IMR-90 (cell line): ENCODE measurements around the gene ARPC5. TPM values are rescaled to one million over a fixed set of nuclear protein-coding genes. Genes with fewer than 3 reads are reported as not detected.

ENCODE experiments used
- ATAC-seq: fragments of 200-7000 bp; cut with Tn5 transposase; 2 replicates; pipeline ENCODE4 v1.9.1; 2020; ENCODE audit warnings: low read depth, mild to moderate bottlenecking, moderate library complexity
- BruUV-seq: library from RNA; stranded (reverse); fragments of 400-500 nt; replicated peaks from 2 replicates; lab custom pipeline; 2021; lab: Mats Ljungman, UMichigan
- CTCF ChIA-PET: fragments of 300-600 bp; formaldehyde crosslinking; extraction: SDS; loops from one replicate; lab custom pipeline; 2021; ENCODE audit warnings: antibody characterized with exemption; lab: Yijun Ruan, JAX
- POLR2A ChIA-PET: fragments of 300-600 bp; sonication (Branson Sonifier 250); formaldehyde crosslinking; loops from one replicate; lab custom pipeline; 2022; ENCODE audit warnings: antibody characterized with exemption; ENCODE audit not compliant: unreplicated experiment; lab: Charles Lee
- DNase-seq: peaks from one replicate; pipeline ENCODE4 v3.0.0; 2013
- H2AFZ ChIP-seq: replicated peaks from 2 replicates; pipeline ENCODE3; 2013; ENCODE audit warnings: low read length, mild to moderate bottlenecking; ENCODE audit not compliant: poor library complexity
- H2AK5ac ChIP-seq: 2 replicates; pipeline ENCODE4 v1.6.1; 2013; ENCODE audit warnings: low read depth, low read length, inconsistent platforms
- H2AK9ac ChIP-seq: replicated peaks from 2 replicates; pipeline ENCODE3; 2013; ENCODE audit warnings: mild to moderate bottlenecking, low read depth, low read length, moderate library complexity; ENCODE audit not compliant: poor library complexity
- H2BK120ac ChIP-seq: 2 replicates; pipeline ENCODE4 v1.6.1; 2013; ENCODE audit warnings: low read depth, low read length, inconsistent platforms
- H2BK15ac ChIP-seq: 3 replicates; pipeline ENCODE4 v1.6.1; 2013; ENCODE audit warnings: low read depth, low read length, inconsistent platforms
- H2BK20ac ChIP-seq: 2 replicates; pipeline ENCODE4 v1.6.1; 2013; ENCODE audit warnings: low read depth, mild to moderate bottlenecking, inconsistent platforms, low read length, moderate library complexity
- H2BK5ac ChIP-seq: 2 replicates; pipeline ENCODE4 v1.6.1; 2013; ENCODE audit warnings: mild to moderate bottlenecking, low read depth, low read length, inconsistent platforms; ENCODE audit not compliant: poor library complexity, severe bottlenecking
- H3K14ac ChIP-seq: replicated peaks from 2 replicates; pipeline ENCODE4 v1.6.1; 2013; ENCODE audit warnings: low read depth, low read length, inconsistent platforms
- H3K18ac ChIP-seq: 2 replicates; pipeline ENCODE4 v1.6.1; 2013; ENCODE audit warnings: low read depth, low read length, control low read depth
- H3K23ac ChIP-seq: 2 replicates; pipeline ENCODE4 v1.6.1; 2013; ENCODE audit warnings: low read depth, low read length, inconsistent platforms
- H3K27ac ChIP-seq: 2 replicates; pipeline ENCODE4 v1.5.1; 2013; ENCODE audit warnings: mild to moderate bottlenecking, control low read depth, low read length; ENCODE audit not compliant: insufficient read depth
- H3K27me3 ChIP-seq: 2 replicates; pipeline ENCODE4 v1.6.1; 2013; ENCODE audit warnings: low read length; ENCODE audit not compliant: control insufficient read depth, insufficient read depth
- H3K36me3 ChIP-seq: 2 replicates; pipeline ENCODE4 v1.6.1; 2013; ENCODE audit warnings: low read length, mixed read lengths; ENCODE audit not compliant: control insufficient read depth, insufficient read depth
- H3K4ac ChIP-seq: 2 replicates; pipeline ENCODE4 v1.6.1; 2013; ENCODE audit warnings: low read depth, low read length, inconsistent platforms
- H3K4me1 ChIP-seq: 2 replicates; pipeline ENCODE4 v1.6.1; 2013; ENCODE audit warnings: low read length, mixed read lengths; ENCODE audit not compliant: control insufficient read depth, insufficient read depth
- H3K4me2 ChIP-seq: 2 replicates; pipeline ENCODE4 v1.6.1; 2013; ENCODE audit warnings: low read depth, mild to moderate bottlenecking, control low read depth, low read length, moderate library complexity
- H3K4me3 ChIP-seq: 2 replicates; pipeline ENCODE4 v1.5.1; 2013; ENCODE audit warnings: low read depth, mild to moderate bottlenecking, control low read depth, low read length, moderate library complexity; ENCODE audit not compliant: insufficient read depth
- H3K56ac ChIP-seq: 2 replicates; pipeline ENCODE4 v1.6.1; 2013; ENCODE audit warnings: low read length, inconsistent platforms; ENCODE audit not compliant: insufficient read depth; ENCODE audit errors: extremely low read depth
- H3K79me1 ChIP-seq, 2 experiments: 2 replicates each; pipeline ENCODE4 v1.6.1; 2013; ENCODE audit warnings: low read length in 2 of 2, inconsistent platforms in 1 of 2, low read depth in 1 of 2
- H3K9ac ChIP-seq: 2 replicates; pipeline ENCODE4 v1.6.1; 2013; ENCODE audit warnings: low read depth, low read length, control low read depth
- H3K9me1 ChIP-seq: 2 replicates; pipeline ENCODE4 v1.6.1; 2013; ENCODE audit warnings: low read length, inconsistent platforms; ENCODE audit not compliant: insufficient read depth
- H3K9me3 ChIP-seq: 2 replicates; pipeline ENCODE4 v1.6.1; 2013; ENCODE audit warnings: low read length; ENCODE audit not compliant: control insufficient read depth, insufficient read depth
- H4K20me1 ChIP-seq: 2 replicates; pipeline ENCODE4 v1.6.1; 2013; ENCODE audit warnings: low read length, inconsistent platforms; ENCODE audit not compliant: insufficient read depth
- H4K5ac ChIP-seq: 2 replicates; pipeline ENCODE4 v1.6.1; 2013; ENCODE audit warnings: mild to moderate bottlenecking, low read depth, low read length, control low read depth
- H4K8ac ChIP-seq, 2 experiments: 2 replicates each; pipeline ENCODE4 v1.6.1; 2013; ENCODE audit warnings: low read depth in 2 of 2, low read length in 2 of 2, control low read depth in 1 of 2, inconsistent platforms in 1 of 2
- H4K91ac ChIP-seq: 2 replicates; pipeline ENCODE4 v1.6.1; 2013; ENCODE audit warnings: low read depth, low read length, inconsistent platforms; ENCODE audit not compliant: insufficient read depth
- CTCF ChIP-seq: conservative IDR thresholded peaks from 2 replicates; pipeline ENCODE4 v1.5.1; 2012; ENCODE audit warnings: mild to moderate bottlenecking, low read depth, low read length, improper control_type of control experiment
- ELK1 ChIP-seq: fragments of 150-350 bp; IDR thresholded peaks from 2 replicates; pipeline ENCODE4 v1.6.1; 2016; ENCODE audit warnings: low read depth, mild to moderate bottlenecking, low read length, moderate library complexity, borderline replicate concordance
- WGBS, 2 experiments: methylation state at CpG; one replicate each; pipeline versions ENCODE4 v1.1.5 to v1.1.7; 2013; ENCODE audit warnings: missing lambda C conversion rate in 2 of 2; ENCODE audit not compliant: insufficient read length in 1 of 2; ENCODE audit errors: extremely low coverage in 2 of 2; 5-methylcytosine and 5-hydroxymethylcytosine counted together
- dilution Hi-C: fragments of 300-500 bp; cut with HindIII; formaldehyde crosslinking; loops from one replicate; pipeline ENCODE4 v1.14.3; 2018; ENCODE audit warnings: low sequenced_read_pairs; ENCODE audit not compliant: unreplicated experiment
- in situ Hi-C: fragments of 300-500 bp; cut with MboI; formaldehyde crosslinking; loops from 3 replicates; pipeline ENCODE4 v1.14.3; 2019; ENCODE audit warnings: low sequenced_read_pairs, inconsistent platforms, mixed read lengths
- intact Hi-C: fragments of 100-400 bp; cut with micrococcal nuclease; formaldehyde crosslinking; loops from 2 replicates; pipeline ENCODE4 v1.10.0; 2022
- polyA plus RNA-seq, 3 experiments: library from polyadenylated mRNA; depleted of rRNA; stranded (reverse); fragments of >200 nt; gene quantifications; 2 replicates each; pipeline ENCODE4 v1.2.3, GENCODE V29; 2012; ENCODE audit warnings: low replicate concordance in 1 of 3
- total RNA-seq: library from RNA; depleted of rRNA; stranded (reverse); fragments of >200 nt; gene quantifications from 2 replicates; pipeline ENCODE4 v1.2.3, GENCODE V29; 2012

The ARPC5 gene
- total and polyA plus RNA-seq, 2 of the 4 experiments (the other 2 are of a cell fraction) = 132 to 212 TPM

DNA sequence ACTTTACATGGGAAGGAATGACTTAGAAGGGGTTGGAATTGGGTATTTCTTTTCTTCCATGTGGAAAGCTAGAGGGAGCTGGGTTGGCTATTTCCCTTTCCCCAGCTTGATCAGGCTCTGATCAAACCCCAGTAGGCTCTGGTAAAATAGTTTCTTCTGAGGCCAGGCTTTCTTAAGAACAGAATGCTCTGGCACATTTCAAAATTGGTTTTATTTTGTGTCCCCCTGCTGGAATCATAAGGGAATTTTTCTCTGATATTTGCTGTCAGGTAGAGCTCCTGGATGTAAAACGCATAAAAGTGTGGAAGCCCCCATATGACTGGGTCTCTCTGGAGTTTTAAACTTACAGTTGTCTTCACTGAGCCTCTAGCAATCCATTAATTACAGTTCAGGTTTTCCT is 34.6 kb upstream of the ARPC5 start:
- Histone ChIP-seq H3K27me3 (no peaks in the 10 kb centered on the region), H3K36me3 (no peaks in the 10 kb centered on the region), H3K27ac (no peak overlapping the region), H3K56ac (no peak overlapping the region), H4K8ac (no peak overlapping the region), H2BK15ac (no peak overlapping the region), H4K5ac (no peak overlapping the region), H2AK5ac (no peak overlapping the region), H2AFZ (no peak overlapping the region), H2BK20ac (no peak overlapping the region), H3K79me1 (no peaks in the 10 kb centered on the region; a peak in 1 of 4 replicates), H2BK5ac (no peak overlapping the region), H3K4me1 (no peaks in the 10 kb centered on the region; the same call in 1 of the 2 replicates), H3K23ac (no peak overlapping the region), H3K4me3 (no peak overlapping the region), H3K9me3 (no peaks in the 10 kb centered on the region), H2AK9ac (no peak overlapping the region), H4K20me1 (no peaks in the 10 kb centered on the region), H3K9ac (no peak overlapping the region), H3K9me1 (no peaks in the 10 kb centered on the region), H3K4ac (no peak overlapping the region), H2BK120ac (no peak overlapping the region), H3K18ac (no peak overlapping the region), H3K14ac (no peak overlapping the region), H3K4me2 (no peak overlapping the region), H4K91ac (no peak overlapping the region)
- dilution Hi-C loops (loop anchor here (25.0 kb wide), 1 partner anchor 242 kb away; no protein-coding TSS in a partner anchor), intact Hi-C loops (no loop called here), in situ Hi-C loops (loop anchor here (25.0 kb wide), 1 partner anchor 992 kb away; no protein-coding TSS in a partner anchor)
- no peak for DNase-seq
- BruUV-seq = no TSS peak
- WGBS, 2 experiments = 50% methylated on average over 1 of the region's 1 CpG; no CpG with 5 or more reads in 1 of the 2 experiments
- POLR2A ChIA-PET = no interaction called here
- CTCF ChIA-PET = interaction anchor here (0.6 kb wide), 1 partner anchor 11 kb away, joined by 3 read pairs; no protein-coding TSS in a partner anchor
- TF ChIP-seq ELK1 = no peak
- peak; percentile 19; the same call in 1 of the 2 replicates for TF ChIP-seq CTCF
- ATAC-seq = no peak
